Caco-2 (cell line): Measurements from ENCODE around the gene HIBCH. TPM values are rescaled to one million over a fixed set of nuclear protein-coding genes. Genes with fewer than 3 reads are reported as not detected.

Experiments
- BruUV-seq: library from RNA; stranded (reverse); fragments of 400-500 nt; replicated peaks from 2 replicates; lab custom pipeline; 2021; lab: Mats Ljungman, UMichigan
- CTCF ChIA-PET: fragments of 300-600 bp; sonication (Branson Sonifier 250); formaldehyde crosslinking; loops from one replicate; lab custom pipeline; 2022; ENCODE audit warnings: antibody characterized with exemption; lab: Charles Lee
- POLR2A ChIA-PET: fragments of 300-600 bp; sonication (Branson Sonifier 250); formaldehyde crosslinking; loops from one replicate; lab custom pipeline; 2022; ENCODE audit warnings: antibody characterized with exemption; lab: Charles Lee
- DNase-seq, 2 experiments: peaks; one replicate each; pipeline versions ENCODE4 v3.0.0 to v3.0.0-alpha.2; 2020 to 2022
- H3K27me3 ChIP-seq: replicated peaks from 2 replicates; pipeline ENCODE4 v1.6.0; 2011; ENCODE audit warnings: low read length; ENCODE audit not compliant: control insufficient read depth, insufficient read depth
- H3K36me3 ChIP-seq: 2 replicates; pipeline ENCODE4 v1.5.1; 2011; ENCODE audit warnings: low read length; ENCODE audit not compliant: control insufficient read depth, insufficient read depth
- H3K4me1 ChIP-seq: fragments of 250-450 bp; sonication (Bioruptor Pico); 2 replicates; pipeline ENCODE4 v1.5.1; 2020; ENCODE audit warnings: mild to moderate bottlenecking
- H3K4me3 ChIP-seq: 2 replicates; pipeline ENCODE4 v1.5.1; 2011; ENCODE audit warnings: low read depth, mild to moderate bottlenecking, control low read depth, low read length
- H3K9me3 ChIP-seq: fragments of 250-450 bp; sonication (Bioruptor Pico); 2 replicates; pipeline ENCODE4 v1.5.1; 2020; ENCODE audit warnings: mild to moderate bottlenecking, moderate library complexity
- H3K27ac Mint-ChIP-seq: one replicate; pipeline ENCODE4 v1.8.0; 2022; ENCODE audit warnings: mixed read lengths; ENCODE audit not compliant: unreplicated experiment
- H3K27me3 Mint-ChIP-seq: one replicate; pipeline ENCODE4 v1.8.0; 2022; ENCODE audit warnings: mixed read lengths; ENCODE audit not compliant: insufficient read depth, unreplicated experiment
- H3K36me3 Mint-ChIP-seq: one replicate; pipeline ENCODE4 v1.8.0; 2022; ENCODE audit warnings: mild to moderate bottlenecking, mixed read lengths; ENCODE audit not compliant: insufficient read depth, unreplicated experiment
- H3K4me1 Mint-ChIP-seq: one replicate; pipeline ENCODE4 v1.8.0; 2022; ENCODE audit warnings: low read depth, mixed read lengths; ENCODE audit not compliant: unreplicated experiment
- H3K4me3 Mint-ChIP-seq: one replicate; pipeline ENCODE4 v1.8.0; 2022; ENCODE audit warnings: mild to moderate bottlenecking, moderate library complexity, mixed read lengths; ENCODE audit not compliant: unreplicated experiment
- H3K9me3 Mint-ChIP-seq: one replicate; pipeline ENCODE4 v1.8.0; 2022; ENCODE audit warnings: mixed read lengths; ENCODE audit not compliant: unreplicated experiment
- intact Hi-C: fragments of 100-400 bp; cut with micrococcal nuclease; formaldehyde crosslinking; loops from one replicate; pipeline ENCODE4 v1.10.0; 2022; ENCODE audit not compliant: unreplicated experiment
- total RNA-seq: library from RNA; stranded (reverse); gene quantifications from 2 replicates; pipeline ENCODE4 v1.2.3, GENCODE V29; 2022
- TF ChIP-seq, protein P1 (sequence below), 2 experiments: fragments of 200-600 bp in 1 of 2; IDR thresholded peaks; 1 replicate in 1 of 2; 2 replicates in 1 of 2; pipeline versions ENCODE4 v1.5.1 to v1.8.0; 2011 to 2022; ENCODE audit warnings: antibody characterized with exemption in 1 of 2, control low read depth in 1 of 2, inconsistent platforms in 1 of 2, low read depth in 1 of 2, low read length in 1 of 2, mild to moderate bottlenecking in 1 of 2, moderate library complexity in 1 of 2; ENCODE audit not compliant: insufficient read depth in 1 of 2, severe bottlenecking in 1 of 2, unreplicated experiment in 1 of 2

Gene HIBCH
- total RNA-seq, 1 experiment from 2014 or later = 34.4 TPM

DNA sequence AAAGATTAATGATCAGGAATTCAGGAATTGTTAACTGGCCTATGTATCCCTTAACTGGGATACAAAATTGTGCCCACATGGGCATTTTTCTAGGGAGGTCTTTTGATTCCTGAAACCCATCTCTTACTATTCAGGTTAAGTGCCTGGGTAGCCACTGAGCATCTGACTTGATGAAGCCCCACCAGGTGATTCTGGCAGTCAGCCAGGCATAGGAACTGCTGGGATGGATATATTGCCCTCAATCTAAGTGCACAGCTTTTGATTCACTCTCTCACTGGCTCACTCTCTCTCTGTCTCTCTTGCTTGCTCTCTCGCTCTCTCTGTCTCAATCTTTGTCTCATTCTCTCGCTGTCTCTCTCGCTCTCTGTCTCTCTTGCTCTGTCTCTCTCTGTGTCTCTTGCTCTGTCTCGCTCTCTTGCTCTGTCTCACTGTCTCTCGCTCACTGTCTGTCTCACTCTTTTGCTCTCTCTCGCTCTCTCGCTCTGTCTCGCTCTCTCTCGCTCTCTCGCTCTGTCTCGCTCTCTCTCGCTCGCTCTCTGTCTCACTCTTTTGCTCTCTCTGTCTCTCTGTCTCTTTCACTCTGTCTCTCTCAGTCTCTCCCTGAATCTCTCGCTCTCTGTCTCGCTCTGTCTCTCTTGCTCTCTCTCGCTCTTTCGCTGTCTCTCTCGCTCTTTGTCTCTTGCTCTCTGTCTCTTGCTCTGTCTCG is 46.0 kb upstream of the HIBCH start:
- Mint-ChIP-seq H3K27ac (no peak overlapping the region), H3K4me1 (no peaks in the 10 kb centered on the region), H3K36me3 (no peaks in the 10 kb centered on the region), H3K9me3 (no peaks in the 10 kb centered on the region), H3K4me3 (no peak overlapping the region), H3K27me3 (no peaks in the 10 kb centered on the region)
- Histone ChIP-seq H3K27me3 (no peaks in the 10 kb centered on the region), H3K4me1 (no peaks in the 10 kb centered on the region), H3K4me3 (no peak overlapping the region), H3K36me3 (no peaks in the 10 kb centered on the region), H3K9me3 (no peaks in the 10 kb centered on the region)
- no peak for DNase-seq
- ChIA-PET POLR2A (no interaction called here), CTCF (no interaction called here)
- intact Hi-C loops = no loop called here
- TF ChIP-seq, protein P1, sequence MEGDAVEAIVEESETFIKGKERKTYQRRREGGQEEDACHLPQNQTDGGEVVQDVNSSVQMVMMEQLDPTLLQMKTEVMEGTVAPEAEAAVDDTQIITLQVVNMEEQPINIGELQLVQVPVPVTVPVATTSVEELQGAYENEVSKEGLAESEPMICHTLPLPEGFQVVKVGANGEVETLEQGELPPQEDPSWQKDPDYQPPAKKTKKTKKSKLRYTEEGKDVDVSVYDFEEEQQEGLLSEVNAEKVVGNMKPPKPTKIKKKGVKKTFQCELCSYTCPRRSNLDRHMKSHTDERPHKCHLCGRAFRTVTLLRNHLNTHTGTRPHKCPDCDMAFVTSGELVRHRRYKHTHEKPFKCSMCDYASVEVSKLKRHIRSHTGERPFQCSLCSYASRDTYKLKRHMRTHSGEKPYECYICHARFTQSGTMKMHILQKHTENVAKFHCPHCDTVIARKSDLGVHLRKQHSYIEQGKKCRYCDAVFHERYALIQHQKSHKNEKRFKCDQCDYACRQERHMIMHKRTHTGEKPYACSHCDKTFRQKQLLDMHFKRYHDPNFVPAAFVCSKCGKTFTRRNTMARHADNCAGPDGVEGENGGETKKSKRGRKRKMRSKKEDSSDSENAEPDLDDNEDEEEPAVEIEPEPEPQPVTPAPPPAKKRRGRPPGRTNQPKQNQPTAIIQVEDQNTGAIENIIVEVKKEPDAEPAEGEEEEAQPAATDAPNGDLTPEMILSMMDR (IDR thresholded peaks at IDR 0.05; ENCODE audit: insufficient read depth in 1 of 2, low read depth in 1 of 2, low read length in 1 of 2, severe bottlenecking in 1 of 2, unreplicated experiment in 1 of 2) = no peak
- BruUV-seq = no TSS peak

- H3K4me3 ChIP-seq = no peak overlapping the region
- no TSS peak for BruUV-seq
- Mint-ChIP-seq H3K4me3 (no peak overlapping the region), H3K27me3 (no peaks in the 10 kb centered on the region), H3K4me1 (no peaks in the 10 kb centered on the region), H3K27ac (no peak overlapping the region), H3K36me3 (no peaks in the 10 kb centered on the region), H3K9me3 (no peaks in the 10 kb centered on the region)
- no peaks in the 10 kb centered on the region for H3K27me3 ChIP-seq
- H3K36me3 ChIP-seq = no peaks in the 10 kb centered on the region
- CTCF ChIA-PET = no interaction called here
- no peak for DNase-seq
- POLR2A ChIA-PET = no interaction called here
- intact Hi-C loops = no loop called here
- H3K9me3 ChIP-seq = no peaks in the 10 kb centered on the region
- no peaks in the 10 kb centered on the region for H3K4me1 ChIP-seq
- TF ChIP-seq, protein P1 (IDR thresholded peaks at IDR 0.05; ENCODE audit: insufficient read depth in 1 of 2, low read depth in 1 of 2, low read length in 1 of 2, severe bottlenecking in 1 of 2, unreplicated experiment in 1 of 2) = no peak
Measured at GRCh38 chr2:190362894-190363293, 43.3 kb upstream of the HIBCH start.

DNA sequence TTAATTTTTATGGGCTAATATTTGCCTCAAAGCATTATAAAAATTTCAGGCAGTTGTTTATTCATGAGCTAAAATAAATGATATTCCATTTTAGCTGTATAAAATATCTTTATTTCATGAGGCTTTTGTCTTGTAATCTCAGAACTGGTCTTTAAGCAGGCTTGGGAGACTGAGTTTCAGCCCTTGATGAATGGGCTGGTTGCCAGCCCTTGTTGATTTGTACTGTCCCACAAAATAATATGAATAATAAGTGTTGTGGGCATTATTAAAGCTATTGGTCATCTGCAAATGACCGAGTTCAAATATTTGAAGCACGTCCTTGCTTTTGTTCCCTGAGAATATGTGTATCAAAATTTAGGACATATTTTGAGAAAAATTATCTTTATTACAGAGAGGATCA is 41.9 kb upstream of the HIBCH start:
- Mint-ChIP-seq H3K36me3 (no peaks in the 10 kb centered on the region), H3K9me3 (no peaks in the 10 kb centered on the region), H3K27me3 (no peaks in the 10 kb centered on the region), H3K27ac (no peak overlapping the region), H3K4me1 (peaks cover under 1% of the 10 kb centered on the region), H3K4me3 (no peak overlapping the region)
- Histone ChIP-seq H3K4me3 (no peak overlapping the region), H3K27me3 (no peaks in the 10 kb centered on the region), H3K4me1 (peaks cover 5% of the 10 kb centered on the region), H3K36me3 (no peaks in the 10 kb centered on the region), H3K9me3 (no peaks in the 10 kb centered on the region)
- intact Hi-C loops = no loop called here
- POLR2A ChIA-PET = no interaction called here
- CTCF ChIA-PET = interaction anchor here (0.5 kb wide), 1 partner anchor 12 kb away, joined by 3 read pairs; no protein-coding TSS in a partner anchor
- DNase-seq = no peak
- no TSS peak for BruUV-seq
- TF ChIP-seq, protein P1 (IDR thresholded peaks at IDR 0.05; ENCODE audit: insufficient read depth in 1 of 2, low read depth in 1 of 2, low read length in 1 of 2, severe bottlenecking in 1 of 2, unreplicated experiment in 1 of 2) = no peak
